Keratinocyte (primary cell): Measurements from ENCODE around the gene CEP85L. TPM values are rescaled to one million over a fixed set of nuclear protein-coding genes. Genes with fewer than 3 reads are reported as not detected.

Experiments used
- DNase-seq: peaks from one replicate; pipeline ENCODE4 v3.0.0-alpha.2; 2011; ENCODE audit warnings: low read depth, missing footprints, low spot score
- FAIRE-seq: peaks from 2 replicates; lab custom pipeline; 2011; peaks lifted over from hg19 to GRCh38; lab: Jason Lieb, UNC
- H2AFZ ChIP-seq: 2 replicates; pipeline ENCODE4 v1.6.0; 2012; ENCODE audit warnings: low read length, control low read depth, inconsistent platforms; ENCODE audit not compliant: control insufficient read depth
- H3K27ac ChIP-seq: 2 replicates; pipeline ENCODE4 v1.5.1; 2011; ENCODE audit warnings: low read length; ENCODE audit not compliant: control insufficient read depth, insufficient read depth
- H3K27me3 ChIP-seq: 3 replicates; pipeline ENCODE4 v1.6.0; 2011; ENCODE audit warnings: low read length; ENCODE audit not compliant: control insufficient read depth, insufficient read depth; ENCODE audit errors: extremely low read depth
- H3K36me3 ChIP-seq, 2 experiments: 2 replicates in 1 of 2; 3 replicates in 1 of 2; pipeline ENCODE4 v1.5.1; 2011; ENCODE audit warnings: low read length in 2 of 2, mild to moderate bottlenecking in 1 of 2; ENCODE audit not compliant: control insufficient read depth in 2 of 2, insufficient read depth in 2 of 2; ENCODE audit errors: extremely low read depth in 1 of 2
- H3K4me1 ChIP-seq: 3 replicates; pipeline ENCODE4 v1.5.1; 2011; ENCODE audit warnings: low read length; ENCODE audit not compliant: control insufficient read depth, insufficient read depth; ENCODE audit errors: extremely low read depth
- H3K4me2 ChIP-seq: 3 replicates; pipeline ENCODE4 v1.6.0; 2011; ENCODE audit warnings: low read depth, low read length; ENCODE audit not compliant: control insufficient read depth, insufficient read depth; ENCODE audit errors: extremely low read depth
- H3K4me3 ChIP-seq, 3 experiments: fragments of 200-600 bp in 1 of 3; sonication (generic) in 1 of 3; 2 replicates in 2 of 3; 3 replicates in 1 of 3; pipeline ENCODE4 v1.5.1; 2011 to 2016; ENCODE audit warnings: low read length in 3 of 3, mild to moderate bottlenecking in 3 of 3, control low read depth in 2 of 3, inconsistent platforms in 1 of 3, low read depth in 1 of 3, mixed read lengths in 1 of 3, mixed run types in 1 of 3, moderate library complexity in 1 of 3; ENCODE audit not compliant: control insufficient read depth in 2 of 3, insufficient read depth in 2 of 3; ENCODE audit errors: extremely low read depth in 1 of 3
- H3K79me2 ChIP-seq: 2 replicates; pipeline ENCODE4 v1.6.0; 2012; ENCODE audit warnings: low read length; ENCODE audit not compliant: control insufficient read depth, insufficient read depth
- H3K9ac ChIP-seq: 3 replicates; pipeline ENCODE4 v1.6.0; 2011; ENCODE audit warnings: low read length; ENCODE audit not compliant: control insufficient read depth, insufficient read depth; ENCODE audit errors: extremely low read depth
- H3K9me1 ChIP-seq: 3 replicates; pipeline ENCODE4 v1.6.0; 2011; ENCODE audit warnings: low read length; ENCODE audit not compliant: control insufficient read depth, insufficient read depth; ENCODE audit errors: extremely low read depth
- H3K9me3 ChIP-seq: 2 replicates; pipeline ENCODE4 v1.5.1; 2012; ENCODE audit warnings: low read depth, low read length; ENCODE audit not compliant: control insufficient read depth
- H4K20me1 ChIP-seq: 3 replicates; pipeline ENCODE4 v1.6.0; 2011; ENCODE audit warnings: low read length; ENCODE audit not compliant: control insufficient read depth, insufficient read depth; ENCODE audit errors: extremely low read depth
- EZH2 ChIP-seq: IDR thresholded peaks from one replicate; pipeline ENCODE4 v1.6.1; 2012; ENCODE audit warnings: inconsistent platforms, mild to moderate bottlenecking, low read length, moderate library complexity
- dilution Hi-C: fragments of 300-500 bp; cut with MboI; formaldehyde crosslinking; loops from one replicate; pipeline ENCODE4 v1.7.0; 2020; ENCODE audit warnings: low sequenced_read_pairs; ENCODE audit not compliant: extremely low pct_ligation_motif_present
- polyA plus RNA-seq, 5 experiments: library from polyadenylated mRNA; depleted of rRNA in 3 of 5; stranded (reverse) in 3 of 5; stranded (forward) in 1 of 5; unstranded in 1 of 5; fragments of >200 nt; gene quantifications; 1 replicate in 1 of 5; 2 replicates in 3 of 5; 3 replicates in 1 of 5; pipeline versions ENCODE4 v1.2.1 to v1.2.3, GENCODE V29; 2011 to 2012; ENCODE audit warnings: missing spikeins in 2 of 5, low read depth in 1 of 5, low replicate concordance in 1 of 5
- TF ChIP-seq, protein P1 (sequence below), 3 experiments: IDR thresholded peaks in 1 of 3; conservative IDR thresholded peaks in 1 of 3; optimal IDR thresholded peaks in 1 of 3; 2 replicates in 2 of 3; 3 replicates in 1 of 3; pipeline versions ENCODE3 to v1.5.1; 2011; ENCODE audit warnings: low read length in 3 of 3, mild to moderate bottlenecking in 3 of 3, moderate library complexity in 2 of 3, control low read depth in 1 of 3, inconsistent platforms in 1 of 3; ENCODE audit not compliant: insufficient read depth in 2 of 3; ENCODE audit errors: extremely low read depth in 1 of 3

CEP85L gene
- polyA plus RNA-seq, 1 donor (not counting 4 experiments of a cell fraction or from before 2014, with no cell fraction given), result 3.5 TPM

- no peak for DNase-seq
- no peak for FAIRE-seq
- no peaks in the 10 kb centered on the region for H3K27me3 ChIP-seq
- peaks cover 32% of the 10 kb centered on the region for H3K79me2 ChIP-seq
- no peaks in the 10 kb centered on the region for H4K20me1 ChIP-seq
- no peaks in the 10 kb centered on the region for H3K9me3 ChIP-seq
- H3K36me3 ChIP-seq, result no peaks in the 10 kb centered on the region
- no peak overlapping the region for H2AFZ ChIP-seq
- no peaks in the 10 kb centered on the region for H3K4me1 ChIP-seq
- no peak overlapping the region for H3K4me3 ChIP-seq
- no peak for TF ChIP-seq EZH2
- TF ChIP-seq, protein P1, sequence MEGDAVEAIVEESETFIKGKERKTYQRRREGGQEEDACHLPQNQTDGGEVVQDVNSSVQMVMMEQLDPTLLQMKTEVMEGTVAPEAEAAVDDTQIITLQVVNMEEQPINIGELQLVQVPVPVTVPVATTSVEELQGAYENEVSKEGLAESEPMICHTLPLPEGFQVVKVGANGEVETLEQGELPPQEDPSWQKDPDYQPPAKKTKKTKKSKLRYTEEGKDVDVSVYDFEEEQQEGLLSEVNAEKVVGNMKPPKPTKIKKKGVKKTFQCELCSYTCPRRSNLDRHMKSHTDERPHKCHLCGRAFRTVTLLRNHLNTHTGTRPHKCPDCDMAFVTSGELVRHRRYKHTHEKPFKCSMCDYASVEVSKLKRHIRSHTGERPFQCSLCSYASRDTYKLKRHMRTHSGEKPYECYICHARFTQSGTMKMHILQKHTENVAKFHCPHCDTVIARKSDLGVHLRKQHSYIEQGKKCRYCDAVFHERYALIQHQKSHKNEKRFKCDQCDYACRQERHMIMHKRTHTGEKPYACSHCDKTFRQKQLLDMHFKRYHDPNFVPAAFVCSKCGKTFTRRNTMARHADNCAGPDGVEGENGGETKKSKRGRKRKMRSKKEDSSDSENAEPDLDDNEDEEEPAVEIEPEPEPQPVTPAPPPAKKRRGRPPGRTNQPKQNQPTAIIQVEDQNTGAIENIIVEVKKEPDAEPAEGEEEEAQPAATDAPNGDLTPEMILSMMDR (optimal IDR thresholded peaks at IDR 0.05 in 1 of 3, IDR thresholded peaks at IDR 0.05 in 1 of 3, conservative IDR thresholded peaks at IDR 0.05 in 1 of 3; ENCODE audit: extremely low read depth in 1 of 3, insufficient read depth in 2 of 3, low read length in 3 of 3), result no peak
- no peaks in the 10 kb centered on the region for H3K9me1 ChIP-seq
- H3K27ac ChIP-seq, result no peak overlapping the region
- no peak overlapping the region for H3K4me2 ChIP-seq
- dilution Hi-C loops, result no loop called here
- H3K9ac ChIP-seq, result no peak overlapping the region
Observed at GRCh38 chr6:118630067-118630466, 21.3 kb downstream of the CEP85L start.

DNA sequence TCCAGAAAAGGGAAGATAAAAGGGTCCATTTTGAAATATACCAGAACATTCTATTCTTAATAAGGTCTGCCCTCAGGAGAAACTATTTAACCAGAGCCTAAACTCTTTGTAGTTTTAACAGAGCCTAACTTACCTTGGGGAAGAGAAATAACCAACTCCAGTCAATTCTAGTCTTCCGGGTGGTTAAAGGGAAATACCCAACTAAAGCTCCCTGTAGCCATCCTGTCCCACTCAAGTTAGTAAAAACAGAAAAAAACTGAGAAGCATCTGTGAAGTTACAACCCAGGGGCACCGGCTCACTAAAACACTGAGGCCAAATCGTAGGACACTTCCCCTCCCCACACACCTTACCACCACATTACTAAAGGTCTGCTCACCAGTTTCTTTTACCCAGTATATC, 23.7 kb downstream of the CEP85L start:
- no peak for FAIRE-seq
- Histone ChIP-seq H3K9ac (no peak overlapping the region), H3K9me1 (no peaks in the 10 kb centered on the region), H4K20me1 (no peaks in the 10 kb centered on the region), H3K4me3 (no peak overlapping the region), H3K36me3 (no peaks in the 10 kb centered on the region), H3K27ac (no peak overlapping the region), H3K27me3 (no peaks in the 10 kb centered on the region), H2AFZ (no peak overlapping the region), H3K79me2 (peaks cover 34% of the 10 kb centered on the region), H3K4me2 (no peak overlapping the region), H3K9me3 (no peaks in the 10 kb centered on the region), H3K4me1 (no peaks in the 10 kb centered on the region)
- no peak for TF ChIP-seq EZH2
- TF ChIP-seq, protein P1 (optimal IDR thresholded peaks at IDR 0.05 in 1 of 3, IDR thresholded peaks at IDR 0.05 in 1 of 3, conservative IDR thresholded peaks at IDR 0.05 in 1 of 3; ENCODE audit: extremely low read depth in 1 of 3, insufficient read depth in 2 of 3, low read length in 3 of 3), result no peak
- no peak for DNase-seq
- dilution Hi-C loops, result no loop called here
